ENCODE data around the gene MAP3K4.
A peak's percentile ranks its signal among the peaks of the same experiment; 100 is the strongest.
"Not testable (repeated sequence)": the region's sequence is repeated elsewhere in the genome, so short reads cannot be mapped to it uniquely, and the experiment has no call there.

Gene MAP3K4

DNA sequence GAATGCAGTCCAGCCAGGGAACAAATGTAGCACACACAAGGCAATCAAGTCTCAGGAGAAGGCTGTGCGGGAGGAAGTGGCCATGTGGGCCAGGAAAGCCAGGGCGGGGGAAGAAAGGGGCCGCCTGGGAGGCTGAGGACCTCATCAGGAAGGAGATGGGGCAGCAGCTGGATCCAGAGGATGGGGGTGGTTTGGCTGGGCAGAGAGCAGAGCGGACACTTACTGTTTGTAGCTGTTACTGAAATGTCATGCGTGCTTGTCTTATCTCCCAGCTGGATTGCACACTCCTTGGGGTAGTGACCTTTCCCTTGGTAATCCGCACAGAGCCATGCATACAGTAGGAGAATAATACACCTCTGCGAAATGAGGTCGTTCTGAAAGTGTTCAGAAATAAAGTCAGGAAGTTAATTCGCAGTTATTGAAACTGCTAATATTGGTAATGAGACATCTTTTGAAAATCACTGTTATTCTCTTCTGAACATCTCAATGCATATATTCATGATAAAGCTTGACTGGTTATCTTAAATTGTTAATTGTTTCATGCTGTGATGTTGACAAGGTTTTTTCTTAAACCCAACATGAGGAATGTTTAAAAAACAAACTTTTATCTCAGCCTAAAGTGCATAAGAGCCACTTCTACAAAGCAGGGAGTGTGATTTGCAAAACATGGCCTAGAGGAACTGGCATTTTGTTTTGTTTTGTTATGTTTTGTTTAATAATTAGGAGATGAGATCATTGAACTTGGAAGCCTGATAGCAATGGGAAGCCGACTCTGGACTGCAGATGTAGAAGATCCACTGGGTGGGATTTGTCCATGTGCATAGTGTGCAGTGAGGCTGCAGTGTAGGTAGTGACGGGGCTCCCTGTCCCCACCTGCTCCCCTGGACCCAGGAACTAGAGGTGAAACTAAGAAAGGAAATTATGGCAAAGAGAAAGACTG lies 18.0 kb upstream of the MAP3K4 start:
- DNase-seq: no peak

DNA sequence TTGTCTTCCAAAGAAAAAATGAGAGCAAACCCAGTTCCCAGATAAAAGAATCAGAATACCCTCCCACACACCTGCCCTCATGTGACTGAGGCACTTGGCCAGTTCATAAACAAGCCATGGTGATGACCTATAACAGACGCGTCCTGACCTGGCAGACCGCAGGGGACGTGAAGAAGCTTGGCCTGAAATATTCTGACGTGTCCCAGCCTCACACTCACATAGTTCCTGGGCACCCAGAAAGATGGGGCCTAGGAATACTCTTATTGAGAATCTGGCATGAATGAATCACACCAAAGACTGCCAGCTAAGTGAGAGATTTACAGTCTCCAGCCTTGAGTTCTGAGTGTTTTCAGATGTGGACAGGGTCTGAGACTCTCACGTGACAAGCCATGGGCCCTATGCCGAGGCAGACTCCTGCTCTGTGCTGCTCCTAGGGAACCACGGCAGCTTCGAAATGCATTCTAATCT lies 17.2 kb upstream of the MAP3K4 start:
- DNase-seq: no peak

DNA sequence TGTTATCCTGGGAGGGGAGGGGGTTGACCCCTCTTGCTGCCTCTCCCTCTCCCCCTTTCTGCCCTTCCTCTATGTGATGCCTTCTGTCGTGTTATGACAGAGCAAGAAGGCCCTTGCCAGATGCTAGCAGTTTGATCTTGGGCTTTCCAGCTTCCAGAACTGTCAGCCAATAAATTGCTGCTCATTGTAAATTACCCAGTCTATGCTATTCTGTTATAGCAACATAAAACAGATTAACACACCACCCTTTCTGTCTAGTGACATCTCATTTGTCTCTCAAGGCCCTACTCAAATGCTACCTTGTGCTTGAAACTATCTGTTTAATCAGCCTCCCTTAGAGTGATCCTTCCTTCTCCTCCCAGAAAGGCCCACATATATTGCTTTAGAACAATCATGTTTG lies 16.4 kb upstream of the MAP3K4 start:
- DNase-seq: no peak

DNA sequence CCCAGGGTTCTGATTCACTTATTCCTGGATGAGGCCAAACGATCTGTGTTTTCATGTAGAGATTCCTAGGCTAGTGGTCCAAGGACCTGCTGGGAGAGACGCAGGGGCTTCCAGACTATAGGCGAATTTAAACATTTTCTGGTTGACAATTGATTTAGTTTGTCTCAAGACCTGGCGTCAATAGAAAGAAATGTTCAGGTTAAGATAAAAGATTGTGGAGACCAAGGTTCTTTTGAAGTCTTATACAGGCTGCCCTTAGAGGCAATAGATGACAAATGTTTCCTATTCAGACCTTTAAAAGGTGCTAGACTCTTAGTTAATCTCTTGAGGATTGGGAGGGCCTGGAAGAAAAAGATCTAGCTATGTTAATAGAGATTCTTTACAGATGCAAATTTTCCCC lies 15.6 kb upstream of the MAP3K4 start:
- DNase-seq: not testable (repeated sequence)

- DNase-seq: no peak
Measured at GRCh38 chr6:160978141-160978901, 13.2 kb upstream of the MAP3K4 start.

DNA sequence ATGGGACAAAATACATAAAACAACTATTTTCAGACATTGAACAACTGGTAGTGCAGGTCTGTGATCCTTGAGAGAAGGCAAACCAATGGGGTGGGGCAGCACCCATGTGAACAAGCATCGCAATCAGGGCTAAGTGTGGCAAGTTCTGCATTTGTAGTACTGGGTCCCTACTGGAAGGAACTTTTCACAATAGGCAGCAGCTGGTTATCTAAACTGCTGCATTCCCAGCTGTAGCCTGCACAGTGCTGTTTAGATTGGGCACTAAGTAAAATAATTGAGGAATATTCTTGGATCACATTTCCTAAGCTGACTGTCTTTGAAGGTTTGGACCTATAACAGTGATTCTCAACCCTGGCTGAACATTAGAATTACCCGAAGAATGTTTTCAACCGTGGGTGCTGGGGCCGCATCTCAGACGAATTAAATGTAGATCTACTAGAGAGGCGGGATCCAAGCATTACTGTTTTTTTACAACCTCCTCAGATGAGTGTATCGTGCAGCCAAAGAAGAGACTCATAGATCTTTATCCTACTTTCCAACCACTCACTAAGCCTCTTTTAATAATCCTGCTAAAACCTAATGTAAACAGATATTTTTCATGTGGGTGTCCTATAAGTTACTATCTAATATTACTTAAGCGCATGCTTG lies 12.4 kb upstream of the MAP3K4 start:
- DNase-seq: no peak

GRCh38 chr6:160983377-160983948 lies 8.1 kb upstream of the MAP3K4 start:
- not testable (repeated sequence) for DNase-seq

DNA sequence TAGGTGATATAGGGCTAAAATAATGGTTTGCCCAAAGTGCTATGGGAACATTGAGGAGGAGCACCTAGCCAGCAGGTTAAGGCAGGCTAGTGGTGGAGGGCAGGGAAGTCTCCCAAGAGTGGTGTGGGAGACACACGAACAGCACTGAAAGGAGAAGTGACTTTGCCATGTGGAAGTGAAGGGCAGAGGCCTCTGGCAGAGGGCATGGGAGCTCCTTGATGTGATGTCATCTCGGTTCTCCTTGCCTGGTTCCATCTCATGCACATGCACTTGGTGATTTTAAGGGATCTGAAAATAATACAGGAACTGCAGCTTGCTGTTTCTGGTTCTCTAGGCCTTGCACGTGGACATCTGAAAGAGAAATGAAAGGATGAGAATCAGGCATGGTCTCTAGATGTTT lies 4.7 kb upstream of the MAP3K4 start:
- DNase-seq: no peak

GRCh38 chr6:160987265-160987664 lies 4.3 kb upstream of the MAP3K4 start:
- DNase-seq: no peak

GRCh38 chr6:160990847-160991405 lies 643 bp upstream of the MAP3K4 start:
- no peak for DNase-seq

DNA sequence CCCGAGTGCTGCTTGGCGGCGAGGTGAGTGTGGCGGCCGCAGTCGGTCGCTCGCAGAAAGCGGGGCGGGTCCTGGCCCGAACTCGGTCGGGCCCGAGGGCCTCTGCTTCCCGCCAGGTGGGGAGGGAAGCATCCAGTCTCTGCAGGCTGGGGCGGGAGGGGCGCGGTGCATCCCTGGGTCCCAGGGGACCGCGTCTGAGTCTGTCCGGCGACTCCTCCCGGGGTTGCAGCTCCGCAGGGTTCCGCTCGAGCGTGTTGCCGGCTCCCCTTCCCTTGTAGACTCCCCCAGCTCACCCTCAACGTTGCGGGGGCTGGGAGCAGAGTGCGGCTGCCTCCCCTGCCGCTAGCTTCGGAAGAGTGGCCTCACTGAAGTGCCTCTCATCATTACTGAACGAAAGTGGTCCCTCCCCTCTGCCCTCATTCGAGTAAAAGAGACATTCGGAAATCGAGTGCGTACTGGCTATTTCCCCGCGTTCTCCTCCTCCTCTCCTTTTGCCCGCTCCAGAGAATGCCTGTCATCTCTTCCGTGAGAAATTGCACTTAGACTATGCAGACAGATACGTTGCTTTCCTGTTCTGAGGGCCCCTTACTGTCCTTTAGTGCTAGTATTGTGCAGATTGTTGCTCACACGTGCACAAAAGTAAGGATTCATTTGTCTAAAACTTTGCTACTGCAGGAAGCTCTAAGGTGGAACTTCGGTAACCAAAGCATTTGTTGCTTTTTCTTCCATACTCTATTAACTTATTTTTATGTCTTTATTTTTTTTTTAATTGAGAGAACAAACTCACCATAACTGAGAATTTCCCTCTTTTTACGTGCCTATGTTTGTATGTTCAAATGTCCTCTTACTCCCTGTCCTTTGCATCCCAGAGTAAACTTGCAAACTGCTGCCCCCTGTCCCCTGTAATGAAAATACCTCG lies 751 bp downstream of the MAP3K4 start:
- peak; percentile 73 for DNase-seq

DNA sequence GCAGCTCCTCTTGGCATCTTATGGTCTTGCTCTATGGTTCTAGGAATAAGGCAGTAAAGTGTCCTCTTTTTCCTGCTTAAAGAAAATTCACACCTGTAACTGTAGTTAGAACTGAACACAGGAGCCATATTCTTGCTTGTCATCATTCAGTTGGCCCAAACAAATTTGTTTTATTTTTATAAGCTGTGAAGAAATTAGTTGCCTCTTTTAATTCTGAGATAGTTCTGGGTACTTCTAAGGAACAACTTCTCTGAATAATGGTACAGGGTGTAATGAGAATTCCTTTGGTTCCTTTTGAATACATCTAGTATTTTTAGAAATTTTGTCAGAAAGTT lies 1.4 kb downstream of the MAP3K4 start:
- no peak for DNase-seq

DNA sequence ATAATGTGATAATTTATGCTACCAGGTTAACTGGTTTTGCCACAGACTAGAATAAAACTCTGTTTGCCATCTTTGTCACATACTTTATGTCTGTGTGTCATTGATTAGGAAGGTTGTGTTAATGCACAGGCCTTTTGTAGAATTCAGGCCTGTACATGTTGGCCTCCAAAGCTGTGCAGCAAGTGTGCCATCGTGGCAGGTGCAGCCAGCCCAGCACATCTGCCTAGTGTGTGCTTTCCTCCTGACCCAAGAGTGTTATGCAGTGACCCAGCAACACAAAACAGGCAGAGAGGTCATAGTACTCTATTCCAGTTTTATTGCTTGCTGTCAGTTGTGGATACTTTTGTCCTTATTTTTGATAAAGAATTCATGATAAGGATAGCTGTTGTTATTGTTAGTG lies 3.7 kb downstream of the MAP3K4 start:
- no peak for DNase-seq

DNA sequence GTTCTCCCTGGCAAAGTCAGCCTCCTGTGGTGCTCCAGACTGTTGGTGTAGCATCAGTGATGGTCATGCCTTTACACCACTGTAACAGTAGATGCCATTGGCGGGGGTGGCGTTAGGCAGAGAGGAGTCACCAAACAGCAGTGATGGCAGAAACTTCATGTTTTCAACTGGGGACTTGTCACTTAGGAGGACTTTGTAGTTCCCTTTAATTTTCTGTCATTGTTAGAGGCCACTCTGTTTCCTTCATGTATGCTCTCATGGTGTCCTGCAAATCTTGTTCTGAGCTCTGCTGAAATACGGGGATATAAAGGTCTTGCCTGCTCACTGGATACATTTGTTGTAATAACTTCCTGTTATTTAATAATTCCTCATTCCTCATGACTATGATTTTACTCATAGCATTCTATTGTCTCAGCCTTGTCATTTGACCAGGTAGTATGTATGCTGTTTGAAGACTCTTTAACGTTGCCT lies 4.6 kb downstream of the MAP3K4 start:
- DNase-seq: no peak

DNA sequence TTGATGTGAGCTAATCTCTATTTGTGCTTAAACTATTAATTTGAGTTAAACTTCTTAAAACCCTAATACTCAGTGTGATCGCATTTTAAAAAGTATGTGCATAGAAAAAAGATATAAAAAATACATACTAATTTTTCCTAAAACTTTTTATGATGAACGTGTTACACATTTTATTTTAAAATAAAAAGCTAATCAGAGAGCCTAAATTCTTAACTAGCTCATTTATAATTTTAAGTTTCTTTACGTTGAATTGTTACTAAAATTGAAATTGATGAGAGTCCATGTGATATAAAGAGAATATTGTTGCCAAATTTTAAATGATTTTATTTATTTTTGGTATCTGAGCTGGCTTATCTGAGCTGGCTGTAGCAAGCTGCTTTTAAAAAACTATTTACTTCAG lies 6.6 kb downstream of the MAP3K4 start:
- DNase-seq: no peak

- DNase-seq: no peak
Measured at GRCh38 chr6:160998766-160999165, 7.2 kb downstream of the MAP3K4 start.

- no peak for DNase-seq
Measured at GRCh38 chr6:160999516-160999915, 7.9 kb downstream of the MAP3K4 start.

- no peak for DNase-seq
Measured at GRCh38 chr6:161000632-161001031, 9.1 kb downstream of the MAP3K4 start.

GRCh38 chr6:161001421-161001820 lies 9.9 kb downstream of the MAP3K4 start:
- no peak for DNase-seq

GRCh38 chr6:161003336-161003735 lies 11.8 kb downstream of the MAP3K4 start:
- no peak for DNase-seq

- DNase-seq: no peak
Measured at GRCh38 chr6:161008245-161008644, 16.7 kb downstream of the MAP3K4 start.

DNA sequence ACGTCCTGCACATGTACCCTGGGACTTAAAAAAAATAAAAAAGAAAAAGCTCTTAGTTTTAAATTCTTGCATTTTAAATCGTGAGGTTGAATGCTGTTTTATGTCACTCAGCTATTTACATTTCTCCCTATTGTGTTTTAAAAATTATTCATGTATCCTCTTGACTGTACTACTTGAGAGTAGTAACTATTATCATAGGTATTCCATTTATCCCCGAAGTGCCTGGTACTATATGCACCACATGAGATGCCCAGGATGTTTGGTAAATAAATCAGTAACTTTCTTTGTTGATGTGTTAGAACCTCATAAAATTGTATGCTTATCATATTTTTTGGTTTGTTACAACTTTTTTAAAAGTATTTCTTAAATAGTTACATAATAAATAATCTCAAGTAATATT lies 18.4 kb downstream of the MAP3K4 start:
- DNase-seq: no peak

Data from NK-92 treated with Interleukin-12 subunit alpha and Interleukin-12 subunit beta, amount 100 ng/mL, for 24 hours (cell line).